Skeletal muscle cell (primary cell): ENCODE results near the gene SAC3D1.
"Not testable (repeated sequence)": the region's sequence is repeated elsewhere in the genome, so short reads cannot be mapped to it uniquely, and the experiment has no call there.

Source experiments
- DNase-seq: peaks from one replicate; pipeline ENCODE4 v3.0.0-alpha.2; 2010; ENCODE audit warnings: low read depth
- H3K4me3 ChIP-seq: 2 replicates; pipeline ENCODE4 v1.5.1; 2011; ENCODE audit warnings: low read depth, mild to moderate bottlenecking, control low read depth, low read length, moderate library complexity

SAC3D1 gene

GRCh38 chr11:65021003-65021402, 20.0 kb upstream of the SAC3D1 start:
- DNase-seq, result no peak
- no peak overlapping the region for H3K4me3 ChIP-seq

DNA sequence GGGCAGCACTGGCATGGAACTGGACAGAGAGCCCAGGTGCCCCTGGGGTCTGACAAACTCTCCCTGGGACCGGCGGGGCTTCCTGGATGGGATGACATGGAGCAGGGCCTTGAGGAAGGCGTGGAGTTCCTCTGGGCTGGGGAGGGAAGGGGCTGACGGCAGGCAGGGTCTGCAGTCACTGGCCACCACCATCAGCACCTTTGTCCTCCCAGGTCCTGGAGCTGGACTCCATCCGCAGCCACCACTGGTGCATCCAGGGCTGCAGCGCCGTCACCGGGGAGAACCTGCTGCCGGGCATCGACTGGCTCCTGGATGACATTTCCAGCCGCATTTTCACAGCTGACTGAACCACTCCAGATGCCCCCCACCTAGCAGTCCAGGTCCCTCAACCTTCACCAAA, 19.5 kb upstream of the SAC3D1 start:
- DNase-seq, result no peak
- H3K4me3 ChIP-seq, result no peak overlapping the region

- not testable (repeated sequence) for DNase-seq, H3K4me3 ChIP-seq
Observed at GRCh38 chr11:65023502-65023901, 17.5 kb upstream of the SAC3D1 start.

- peak overlapping the region; percentile 65 for H3K4me3 ChIP-seq
- no peak for DNase-seq
Observed at GRCh38 chr11:65026810-65027209, 14.2 kb upstream of the SAC3D1 start.

GRCh38 chr11:65027213-65028067, 13.6 kb upstream of the SAC3D1 start, which contains the start of gene SNX15:
SNX15 (plus strand) TSS chr11:65027439; CDS start chr11:65027538, 99 bp downstream.
- peak within 1 kb of the TSS; percentile 65 for H3K4me3 ChIP-seq
- DNase-seq, result peak; percentile 88

- no peak for DNase-seq
- H3K4me3 ChIP-seq, result no peak overlapping the region
Observed at GRCh38 chr11:65032216-65032615, 8.8 kb upstream of the SAC3D1 start.

DNA sequence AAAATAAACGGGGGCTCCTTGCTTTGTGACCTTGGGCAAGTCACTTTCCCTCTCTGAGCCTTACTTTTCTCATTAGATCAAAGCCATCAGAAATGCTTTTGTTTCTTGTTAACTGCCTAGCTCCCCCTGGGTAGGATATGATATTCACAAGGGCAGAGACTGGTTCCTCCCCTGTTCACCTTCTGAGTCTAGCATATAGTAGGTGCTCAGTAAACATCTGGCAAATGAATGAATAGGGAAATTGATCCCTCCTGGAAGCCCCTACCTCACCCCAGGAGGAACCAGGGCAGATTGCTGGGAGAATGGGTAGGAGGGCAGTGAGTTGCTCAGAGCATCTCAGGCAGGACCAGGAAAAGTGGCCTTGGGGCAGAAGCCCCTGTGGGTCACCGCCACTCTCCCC, 6.6 kb upstream of the SAC3D1 start:
- no peak overlapping the region for H3K4me3 ChIP-seq
- DNase-seq, result no peak

DNA sequence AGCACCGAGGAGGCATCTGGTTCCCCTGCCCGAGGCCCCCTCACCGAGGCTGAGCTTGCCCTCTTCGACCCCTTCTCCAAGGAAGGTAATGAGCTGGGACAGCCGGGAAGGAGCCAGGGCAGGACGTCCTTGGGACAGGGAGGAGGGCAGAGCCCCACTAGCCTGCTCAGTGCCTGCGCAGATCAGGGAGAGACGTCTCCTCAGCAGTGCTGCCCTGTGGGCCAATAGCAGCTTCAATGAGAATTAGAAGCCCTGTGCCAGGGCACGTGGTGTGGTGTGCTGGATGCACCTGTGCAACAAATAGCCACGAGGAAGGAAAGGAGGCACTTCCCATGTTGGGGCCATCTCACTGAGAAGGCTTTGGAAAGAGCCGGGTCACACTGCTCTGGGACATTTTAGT, 5.4 kb upstream of the SAC3D1 start:
- DNase-seq, result no peak
- H3K4me3 ChIP-seq, result no peak overlapping the region

- H3K4me3 ChIP-seq, result no peak overlapping the region
- no peak for DNase-seq
Observed at GRCh38 chr11:65036931-65037330, 4.1 kb upstream of the SAC3D1 start.

DNA sequence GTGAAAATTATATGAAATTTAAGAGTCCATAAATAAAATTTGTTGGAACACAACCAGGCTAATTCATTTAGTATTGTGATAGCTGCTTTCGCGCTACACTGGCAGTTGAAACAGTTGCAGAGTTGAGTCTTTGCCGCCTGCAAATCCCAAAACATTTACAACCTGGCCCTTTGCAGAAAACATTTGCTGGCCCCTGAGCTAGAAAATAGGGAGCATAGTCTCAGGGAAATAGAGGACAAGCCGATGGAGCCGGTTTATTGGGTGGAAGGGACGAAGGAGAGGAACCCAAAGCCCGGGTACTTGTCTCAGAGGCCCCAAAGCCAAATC, 527 bp upstream of the SAC3D1 start:
- no peak for DNase-seq
- peak overlapping the region; percentile 71 for H3K4me3 ChIP-seq

GRCh38 chr11:65042891-65043290, 1.9 kb downstream of the SAC3D1 start:
- H3K4me3 ChIP-seq, result no peak overlapping the region
- DNase-seq, result no peak

- no peak overlapping the region for H3K4me3 ChIP-seq
- DNase-seq, result no peak
Observed at GRCh38 chr11:65043881-65044501, 3.0 kb downstream of the SAC3D1 start.

DNA sequence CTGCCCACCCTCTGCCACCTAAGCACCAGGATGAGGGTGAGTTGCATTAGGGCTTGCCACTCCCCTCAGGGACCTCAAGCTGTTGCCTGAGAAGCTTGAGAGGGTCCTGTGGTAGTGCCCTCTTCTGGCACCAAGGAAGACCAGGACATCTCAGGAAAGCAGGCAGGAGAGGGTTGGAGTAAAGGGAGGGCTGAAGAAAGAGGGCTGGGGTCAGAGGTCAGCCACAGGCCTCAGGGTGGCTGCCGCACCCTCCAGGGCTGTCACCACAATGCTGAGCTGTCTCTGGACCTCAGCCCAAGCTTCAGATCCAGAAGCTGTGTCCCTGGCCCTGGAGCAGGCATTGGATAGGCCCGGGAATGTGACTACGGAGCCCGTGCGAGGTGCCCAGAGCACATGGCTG, 4.1 kb downstream of the SAC3D1 start:
- no peak for DNase-seq
- no peak overlapping the region for H3K4me3 ChIP-seq

- H3K4me3 ChIP-seq, result no peak overlapping the region
Observed at GRCh38 chr11:65045728-65046127, 4.7 kb downstream of the SAC3D1 start.

GRCh38 chr11:65047581-65048422, 6.8 kb downstream of the SAC3D1 start:
- H3K4me3 ChIP-seq, result peak overlapping the region; percentile 45
- no peak for DNase-seq

More at GRCh38 chr11:65045728-65046127, 4.7 kb downstream of the SAC3D1 start:
- DNase-seq, result no peak

DNA sequence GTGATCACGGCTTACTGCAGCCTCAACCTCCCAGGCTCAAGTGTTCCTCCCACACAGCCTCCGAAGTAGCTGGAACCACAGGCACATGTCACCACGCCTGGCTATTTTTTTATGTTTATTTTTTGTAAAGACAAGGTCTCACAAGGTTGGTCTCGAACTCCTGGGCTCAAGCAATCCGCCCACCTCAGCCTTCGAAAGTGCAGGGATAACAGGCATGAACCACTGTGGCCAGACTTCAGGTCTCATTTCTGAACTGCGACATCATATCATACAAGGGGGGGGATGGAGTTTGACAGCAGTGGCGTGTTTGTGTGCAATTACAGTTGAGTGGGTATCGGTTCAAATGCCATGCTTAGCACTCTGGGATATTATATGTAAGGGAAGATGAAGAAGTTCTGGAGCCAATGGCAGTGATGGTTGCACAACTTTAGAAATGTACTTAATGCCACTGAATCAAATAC, 10.4 kb downstream of the SAC3D1 start:
- no peak overlapping the region for H3K4me3 ChIP-seq
- no peak for DNase-seq

- no peak for DNase-seq
- H3K4me3 ChIP-seq, result no peak overlapping the region
Observed at GRCh38 chr11:65053827-65054508, 13.0 kb downstream of the SAC3D1 start.

DNA sequence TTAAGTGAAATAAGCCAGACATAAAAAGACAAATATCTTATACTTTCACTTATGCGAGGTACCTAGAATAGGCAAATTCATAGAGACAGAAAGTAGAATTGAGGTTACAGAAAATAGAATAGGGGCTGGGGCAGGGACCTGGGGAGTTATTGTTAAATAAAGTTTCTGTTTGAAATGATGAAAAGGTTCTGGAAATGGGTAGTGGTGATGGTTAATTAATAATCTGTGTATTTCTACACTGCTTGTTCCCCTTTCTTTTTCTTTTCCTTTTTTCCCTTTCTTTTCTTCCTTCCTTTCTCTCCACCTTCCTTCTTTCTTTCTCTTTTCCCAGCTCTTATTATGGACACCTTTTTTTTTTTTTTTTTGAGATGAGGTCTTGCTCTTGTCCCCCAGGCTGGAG, 14.5 kb downstream of the SAC3D1 start:
- H3K4me3 ChIP-seq, result no peak overlapping the region
- no peak for DNase-seq

DNA sequence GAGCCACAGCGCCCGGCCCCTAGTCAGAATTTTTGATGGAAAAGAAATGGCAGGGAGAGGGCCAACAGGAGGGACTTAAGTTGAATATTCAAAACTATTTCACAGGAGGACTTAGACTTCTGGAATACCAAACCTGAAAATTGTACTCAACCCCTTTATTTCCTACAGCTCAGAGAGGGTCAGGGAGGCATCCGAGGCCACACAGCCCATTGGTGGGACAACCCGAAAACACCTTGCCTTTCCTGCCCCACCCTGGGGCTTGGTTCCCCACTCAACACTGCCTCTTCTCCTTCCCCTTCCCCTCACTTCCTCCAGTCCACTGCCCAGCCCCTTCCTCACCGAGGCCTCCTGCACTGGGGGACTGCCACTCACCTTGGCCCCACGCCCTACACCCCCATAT, 16.0 kb downstream of the SAC3D1 start:
- DNase-seq, result no peak
- no peak overlapping the region for H3K4me3 ChIP-seq

DNA sequence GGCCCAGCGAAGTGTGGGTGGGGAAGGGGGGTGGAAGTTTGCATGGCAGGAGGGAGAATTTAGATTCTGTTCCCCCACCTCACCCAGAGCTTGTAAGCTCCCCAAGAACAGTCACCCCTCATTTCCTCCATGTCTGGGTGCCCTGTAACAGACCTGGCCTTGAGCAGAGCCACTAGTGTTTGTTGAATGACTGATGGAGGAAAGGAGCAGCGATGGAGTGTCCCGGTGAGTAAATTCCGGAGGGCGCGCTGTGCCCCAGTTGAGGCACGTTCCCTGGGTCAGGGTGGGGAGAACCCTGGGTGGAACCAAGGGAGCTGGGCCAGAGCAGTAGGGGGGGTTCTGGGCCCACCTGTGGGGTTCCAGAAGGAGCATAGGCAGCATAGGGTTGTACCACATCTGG, 16.5 kb downstream of the SAC3D1 start:
- no peak overlapping the region for H3K4me3 ChIP-seq
- DNase-seq, result no peak
